Stromal cell of bone marrow (primary cell): ENCODE measurements around the gene HOXA10.

Source experiments
- DNase-seq: peaks from one replicate; pipeline ENCODE4 v3.0.0-alpha.2; 2012; ENCODE audit warnings: low read depth

The HOXA10 gene

DNA sequence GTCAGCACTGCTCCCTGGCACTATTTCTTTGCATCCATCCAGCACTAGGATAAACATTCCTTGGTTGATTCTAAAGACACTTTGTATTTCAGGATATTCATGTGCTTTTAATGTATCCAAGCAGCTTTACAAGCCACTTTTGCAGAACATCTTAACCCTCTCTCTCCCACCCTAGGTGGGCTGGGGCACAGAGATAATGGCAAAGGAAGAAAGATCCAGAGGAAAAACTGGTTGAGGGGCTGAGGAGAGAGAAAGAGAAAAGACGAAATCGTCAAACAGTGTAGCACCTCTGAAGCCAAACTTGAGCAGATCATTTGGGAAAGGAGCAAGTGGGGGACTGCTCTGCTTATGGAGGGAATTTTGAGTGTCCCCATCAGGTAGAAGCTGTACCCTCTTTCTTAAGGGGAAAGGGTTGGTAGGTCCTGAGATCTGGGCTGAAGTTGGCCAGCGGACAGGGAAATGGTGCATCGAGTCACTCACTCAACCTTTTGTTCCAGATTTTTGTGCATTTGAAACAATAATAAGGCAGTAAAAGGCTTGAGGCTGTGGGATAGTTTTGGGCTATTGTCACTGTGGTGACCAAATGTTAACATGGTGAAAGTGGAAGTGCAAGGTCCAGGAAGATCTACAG lies 30.0 kb upstream of the HOXA10 start:
- DNase-seq: no peak

DNA sequence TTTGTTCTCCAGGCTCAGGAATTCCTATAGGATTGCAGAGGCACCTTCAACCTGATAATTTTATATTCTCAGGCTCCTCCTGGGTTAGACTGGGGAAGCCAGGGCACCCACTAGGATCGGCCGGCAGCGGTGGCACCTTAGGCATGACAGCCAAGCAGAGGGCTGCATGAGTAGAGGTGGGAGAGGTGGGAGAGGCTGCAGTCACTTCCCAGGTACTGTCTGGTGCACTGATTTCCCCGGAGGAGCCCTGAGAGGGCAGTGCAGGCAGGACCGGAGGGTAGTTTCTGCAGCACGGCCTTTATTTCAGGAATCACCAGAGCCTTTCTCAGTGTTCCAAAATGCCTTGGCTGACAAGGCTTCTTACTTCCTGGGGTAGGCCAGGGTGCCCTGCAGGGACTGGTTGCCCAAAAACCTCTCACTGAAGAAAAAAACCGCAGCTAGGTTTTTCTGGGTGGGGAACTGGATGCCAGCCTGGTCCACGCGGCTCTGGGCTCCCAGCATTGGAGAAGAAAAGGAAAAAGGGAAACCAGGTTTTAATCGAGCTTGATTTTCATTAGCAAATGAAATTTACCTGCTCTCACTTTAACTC lies 29.3 kb upstream of the HOXA10 start:
- DNase-seq: no peak

DNA sequence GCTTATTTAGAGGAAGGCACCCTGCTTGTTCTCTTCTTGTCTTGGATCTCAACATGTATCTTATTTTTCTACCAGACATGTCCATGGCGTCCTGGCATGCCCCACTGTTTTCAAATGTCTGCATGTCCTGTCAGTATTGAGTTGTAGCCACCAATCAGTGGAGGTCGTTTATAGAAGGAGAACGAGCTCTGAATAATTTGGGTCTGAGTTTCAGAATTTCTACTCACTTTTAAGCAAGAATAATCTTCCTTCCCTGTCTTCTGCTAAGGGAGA lies 28.7 kb upstream of the HOXA10 start:
- no peak for DNase-seq

DNA sequence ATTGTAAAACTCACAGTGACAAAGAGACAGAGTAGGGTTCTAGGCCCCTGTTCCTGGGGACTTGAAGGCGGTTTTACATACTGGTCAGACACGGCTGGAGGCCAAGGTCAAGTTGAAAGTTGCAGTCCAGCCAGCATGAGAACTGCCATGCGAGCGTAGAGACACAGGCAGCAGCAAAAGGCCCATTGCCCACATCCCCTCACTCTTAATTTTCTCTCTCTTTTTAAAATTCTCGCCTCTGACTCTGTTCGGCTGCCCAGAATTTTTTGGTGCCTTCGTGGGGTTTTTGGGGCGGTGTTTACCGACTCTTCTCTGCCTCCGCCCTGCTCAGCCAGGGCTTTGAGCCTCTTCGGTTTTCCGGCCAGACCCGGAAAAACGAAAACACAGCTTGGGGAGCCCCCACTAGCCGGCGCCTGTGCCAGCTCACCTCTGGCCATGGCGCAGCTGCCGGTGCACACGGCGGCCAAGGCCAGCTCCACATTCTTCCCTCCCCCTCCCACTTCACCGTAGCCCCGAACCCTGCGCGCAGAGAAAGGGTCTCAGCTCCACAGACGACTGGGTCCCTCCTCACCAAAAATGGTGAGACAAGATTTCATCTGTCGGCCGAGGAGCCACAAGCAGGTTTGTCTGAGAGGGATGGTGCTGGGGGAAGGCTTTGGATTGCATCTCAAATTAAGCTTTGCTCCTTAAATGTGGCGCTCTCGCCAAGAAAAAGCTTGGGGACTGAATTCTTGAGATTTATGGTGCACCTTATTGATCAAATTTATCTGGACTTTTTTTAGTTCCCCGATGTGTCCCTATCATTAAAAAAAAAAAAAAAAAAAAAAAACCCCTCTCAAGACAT lies 28.1 kb upstream of the HOXA10 start:
- DNase-seq: no peak

DNA sequence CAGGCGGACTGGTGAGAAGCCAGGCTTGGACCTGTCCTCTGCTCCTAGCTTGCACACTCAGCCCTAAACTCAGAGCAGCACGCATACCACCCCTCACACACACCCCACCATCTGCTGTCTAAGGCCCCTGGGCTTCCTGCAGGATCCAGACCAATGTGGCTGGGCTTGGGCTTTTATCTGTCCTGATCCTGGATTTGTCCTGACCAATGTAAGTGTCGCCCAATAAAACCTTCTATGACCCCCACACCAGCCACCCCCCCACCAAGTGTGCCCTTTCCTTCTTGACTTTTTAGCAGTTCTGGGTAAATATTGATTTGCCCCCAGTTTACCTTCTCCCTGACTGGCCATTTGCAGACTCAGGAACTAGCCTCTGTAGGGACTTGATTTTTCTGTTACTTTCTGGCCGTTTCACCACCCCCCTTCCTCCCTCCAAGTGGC lies 27.5 kb upstream of the HOXA10 start:
- DNase-seq: no peak

DNA sequence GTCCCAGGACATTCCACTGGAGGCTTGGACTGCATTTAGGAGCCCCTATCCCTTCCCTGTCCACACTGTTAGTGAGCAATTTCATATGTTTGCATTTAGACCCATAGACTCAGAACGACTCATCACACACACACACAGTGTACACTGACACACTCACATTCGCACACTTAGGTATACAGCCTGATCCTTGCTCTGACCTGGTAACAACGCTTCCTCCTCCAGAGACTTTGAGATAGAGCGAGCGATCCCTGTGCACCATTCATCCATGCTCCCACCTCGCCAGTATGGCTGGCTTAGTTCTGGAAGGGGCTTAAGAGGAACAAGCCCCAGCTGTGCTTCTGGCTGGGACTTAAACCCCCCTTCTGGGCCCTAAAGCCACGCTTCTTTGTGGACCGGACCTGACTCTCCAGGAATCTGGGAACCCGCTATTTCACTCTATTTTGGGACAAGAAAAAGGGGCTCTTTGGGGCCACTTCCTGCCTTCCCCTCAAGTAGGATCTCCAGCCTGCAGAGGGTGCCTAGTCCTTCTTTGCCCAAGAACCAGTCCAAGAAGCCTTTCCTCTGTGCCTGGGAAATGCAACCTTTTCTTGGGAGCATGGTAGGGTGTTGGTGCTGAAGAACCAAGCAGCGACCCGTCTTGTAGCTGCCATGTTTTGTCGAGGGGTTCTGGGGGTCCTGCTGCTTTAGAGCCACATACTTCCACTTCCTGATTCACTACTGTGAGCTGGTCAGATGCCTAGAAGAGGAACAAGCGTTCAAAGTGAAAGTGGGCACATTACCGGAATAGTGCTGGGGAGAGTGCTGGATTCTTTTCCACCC lies 26.9 kb upstream of the HOXA10 start:
- DNase-seq: no peak

DNA sequence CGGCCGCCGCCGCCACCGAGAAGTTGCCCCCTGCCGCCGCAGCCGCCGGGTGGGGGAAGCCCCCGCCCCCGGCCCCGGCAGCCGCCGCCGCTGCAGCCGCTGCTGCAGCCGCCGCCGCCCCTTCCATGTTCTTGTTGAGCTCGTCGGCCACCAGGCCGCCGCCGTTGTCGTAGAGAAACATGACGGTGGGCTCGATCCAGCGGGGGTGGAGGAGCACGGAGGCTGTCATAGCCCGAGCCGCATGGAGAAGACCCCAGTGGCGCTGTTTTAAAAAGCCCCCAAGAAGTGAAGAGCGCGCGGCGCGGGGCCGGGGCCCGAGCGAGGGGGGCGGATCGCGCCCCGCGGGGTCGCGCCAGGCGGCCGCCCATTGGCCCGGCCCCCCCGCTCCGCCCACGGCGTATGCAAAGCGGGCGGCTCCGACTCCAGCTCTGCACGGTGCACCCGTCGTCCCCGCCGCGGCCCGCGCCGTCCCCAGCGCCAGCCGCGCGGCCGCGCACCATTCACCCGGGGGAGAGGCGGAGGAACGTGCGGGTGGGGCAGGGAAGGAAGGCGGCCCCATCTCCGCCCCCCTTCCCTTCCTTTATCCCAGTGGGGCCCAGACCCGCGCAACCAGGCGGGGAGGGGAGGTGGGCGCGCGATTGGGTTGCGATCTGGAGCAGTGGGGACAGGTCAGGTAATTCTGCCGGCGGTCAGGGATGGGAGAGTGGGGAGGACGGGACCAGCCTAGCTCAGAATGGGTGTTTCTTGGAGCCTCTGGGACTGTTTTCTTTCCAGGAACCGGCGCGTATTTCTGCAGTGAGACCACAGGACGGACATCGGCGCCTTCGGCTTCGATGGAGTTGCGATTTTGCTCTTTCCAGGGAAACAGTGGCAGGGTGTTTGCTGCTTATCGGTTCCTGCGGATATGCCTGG lies 26.0 kb upstream of the HOXA10 start, which contains the start of gene HOXA13:
Gene HOXA13, minus strand, starts transcription at position 243 of the 912 bp plus-strand sequence. Its CDS starts 14 bp downstream, at position 229.
- no peak for DNase-seq

DNA sequence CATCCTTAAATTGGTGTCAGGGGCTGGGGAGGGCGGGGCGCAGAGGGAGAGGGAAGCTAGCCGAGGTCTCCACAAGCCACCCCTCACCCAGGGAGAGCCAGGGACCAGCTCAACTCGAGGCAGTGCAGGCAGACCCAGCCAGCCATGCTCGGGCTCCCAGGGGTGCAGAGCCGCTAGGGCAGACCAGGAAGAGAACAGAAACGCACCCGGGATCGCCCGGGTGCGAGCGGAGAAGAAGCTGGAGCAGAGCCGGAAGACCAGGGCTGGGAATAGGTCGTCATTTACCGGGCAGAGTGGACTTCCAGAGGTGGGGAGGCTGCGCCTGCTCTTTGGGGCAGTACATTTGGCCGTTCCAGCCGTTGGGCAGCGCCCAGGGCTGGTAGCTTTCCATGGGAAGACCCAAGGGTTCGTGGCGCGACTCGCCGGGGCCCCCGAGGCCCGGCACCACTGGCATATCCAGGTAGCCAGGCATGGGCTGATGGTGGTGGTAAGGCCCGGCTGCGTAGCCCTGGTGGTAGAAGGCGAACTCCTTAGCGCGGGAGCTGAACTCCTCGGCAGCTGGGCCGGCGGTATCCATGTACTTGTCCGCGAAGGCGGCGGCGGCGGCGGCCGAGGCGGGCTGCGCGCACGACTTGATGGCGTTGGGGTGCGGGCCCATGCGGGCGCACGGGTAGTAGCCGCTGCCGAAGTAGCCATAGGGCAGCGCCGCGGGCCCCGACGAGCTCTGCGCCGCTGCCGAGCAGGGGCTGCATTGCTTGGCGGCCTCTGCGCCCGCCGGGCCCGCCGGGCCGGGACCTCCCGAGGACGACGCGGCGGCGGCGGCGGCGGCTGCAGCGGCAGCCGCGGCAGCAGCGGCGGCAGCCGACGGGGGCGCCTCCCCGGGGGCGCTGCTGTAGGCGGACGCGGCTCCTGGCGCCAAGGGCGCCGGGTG lies 25.0 kb upstream of the HOXA10 start:
- no peak for DNase-seq

DNA sequence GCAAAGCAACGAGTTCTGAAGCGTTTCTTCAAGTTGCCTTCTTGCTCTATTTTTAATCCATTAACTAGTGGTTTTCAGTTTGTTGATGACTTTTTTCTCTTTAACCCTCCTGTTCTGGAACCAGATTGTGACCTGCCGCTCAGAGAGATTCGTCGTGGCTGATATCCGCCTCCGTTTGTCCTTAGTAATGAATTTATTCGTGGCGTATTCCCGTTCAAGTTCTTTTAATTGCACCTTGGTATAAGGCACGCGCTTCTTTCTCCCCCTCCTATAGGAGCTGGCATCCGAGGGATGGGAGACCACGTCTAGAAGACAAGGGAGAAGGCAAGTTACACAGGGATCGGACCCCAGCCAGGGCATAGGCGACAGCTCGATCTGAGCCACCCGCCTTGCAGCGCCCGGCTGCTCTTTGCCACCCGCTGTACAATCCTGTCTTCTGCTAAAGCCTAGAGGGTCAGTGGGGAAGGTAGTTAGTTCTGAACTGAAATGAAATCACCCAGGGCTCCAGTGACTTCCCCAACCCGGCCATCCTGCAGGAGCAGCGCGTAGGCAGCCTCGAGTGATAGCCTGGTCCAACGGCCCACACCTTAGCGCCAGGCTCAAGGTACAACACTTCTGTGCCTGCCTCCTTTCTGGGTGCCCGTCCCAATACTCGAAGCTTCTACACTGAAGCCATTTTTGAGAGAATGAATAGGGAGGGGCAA lies 24.2 kb upstream of the HOXA10 start:
- DNase-seq: no peak

DNA sequence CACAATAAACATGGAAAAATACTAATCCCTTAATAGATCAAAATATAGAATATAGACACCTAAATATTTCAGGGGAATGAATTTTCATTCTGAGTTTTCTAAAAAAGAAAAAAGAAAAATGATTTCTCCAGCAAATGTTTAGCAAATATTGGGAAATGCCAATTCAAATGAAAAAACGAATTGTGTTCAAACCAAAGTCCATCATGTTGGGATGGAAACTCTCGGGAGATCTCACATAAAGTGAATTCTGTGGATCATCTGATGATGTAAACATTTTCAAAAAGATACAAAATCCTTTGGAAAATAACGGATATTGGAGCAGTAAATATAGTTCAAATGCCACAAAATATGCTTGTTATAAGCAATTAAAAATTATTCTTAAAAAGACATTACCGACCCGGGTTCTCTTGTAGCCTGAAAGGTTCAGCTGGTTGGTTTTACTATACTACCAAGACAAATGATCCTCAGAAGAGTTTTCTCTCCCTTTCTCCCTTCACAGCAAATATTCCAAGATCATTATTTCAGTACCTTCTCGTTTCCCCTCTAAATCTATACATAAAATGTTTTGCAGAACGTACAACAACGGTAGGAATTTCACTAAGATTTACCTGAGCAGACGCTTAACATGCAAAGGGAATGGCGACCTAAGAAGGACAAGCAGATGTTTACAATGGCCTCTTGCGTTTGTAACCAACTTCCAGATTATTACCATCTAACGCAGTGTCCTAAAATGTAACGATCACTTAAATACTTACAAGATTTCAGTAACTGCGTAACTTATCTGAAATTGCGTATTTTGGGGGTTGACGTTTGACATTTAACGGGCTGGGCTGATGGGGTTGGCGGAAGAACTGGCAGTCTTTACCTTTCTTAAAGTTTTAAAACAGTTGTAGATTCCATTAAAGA lies 23.3 kb upstream of the HOXA10 start:
- no peak for DNase-seq

DNA sequence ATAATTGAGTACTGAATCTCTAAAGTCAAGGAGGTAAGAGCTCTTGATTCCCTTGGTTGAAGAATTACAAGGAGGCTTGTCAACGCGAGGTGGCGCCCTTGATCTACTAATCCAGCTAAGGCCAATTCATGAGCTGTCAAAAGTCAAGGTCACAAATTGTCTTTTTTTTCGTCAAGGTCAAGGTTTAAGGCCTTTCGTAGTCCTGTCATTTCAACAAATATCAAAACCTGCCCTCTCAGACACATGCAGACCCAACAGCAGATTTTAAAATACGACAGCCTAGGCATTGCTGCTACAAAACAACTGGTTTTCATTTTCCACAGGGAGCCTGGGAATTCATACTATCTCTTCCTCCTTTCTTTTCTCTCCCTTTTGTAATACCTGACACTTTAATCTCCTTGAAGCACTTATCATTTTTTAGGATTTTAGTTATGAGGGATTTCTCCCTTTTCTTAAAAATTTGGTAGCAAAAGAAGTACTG lies 22.2 kb upstream of the HOXA10 start:
- no peak for DNase-seq

DNA sequence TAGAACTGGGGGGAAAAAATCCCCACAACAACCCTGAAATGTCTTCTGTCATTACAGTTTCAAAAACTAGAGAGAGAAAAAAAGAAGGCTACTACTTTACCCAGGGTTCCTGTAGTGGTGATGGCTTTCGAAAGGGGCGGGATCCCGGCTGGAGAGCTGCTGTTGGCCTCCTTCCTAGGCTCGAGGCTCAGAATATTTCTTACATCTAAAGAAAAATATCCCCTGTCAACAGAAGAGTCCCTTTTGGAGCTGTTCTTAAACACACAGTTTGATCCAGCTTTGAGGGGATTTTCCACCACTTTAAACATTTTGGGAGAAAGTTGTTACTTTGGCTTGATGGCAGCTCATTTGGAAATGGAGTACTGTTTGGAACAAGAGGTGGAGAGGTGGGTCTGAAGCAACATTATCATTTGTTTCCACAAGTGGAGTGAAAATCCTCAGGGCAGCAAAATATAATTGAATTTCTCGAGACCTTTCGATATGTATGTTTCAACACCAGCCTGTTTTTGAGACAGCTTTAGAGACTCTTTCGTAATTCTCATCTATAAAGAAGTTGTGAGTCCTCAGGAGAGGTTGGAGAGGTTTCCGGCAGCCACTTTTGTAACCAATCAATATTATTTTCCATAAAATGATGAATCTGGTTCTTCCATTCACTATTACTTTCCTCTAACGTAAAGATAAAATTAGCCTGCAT lies 20.7 kb upstream of the HOXA10 start:
- no peak for DNase-seq

DNA sequence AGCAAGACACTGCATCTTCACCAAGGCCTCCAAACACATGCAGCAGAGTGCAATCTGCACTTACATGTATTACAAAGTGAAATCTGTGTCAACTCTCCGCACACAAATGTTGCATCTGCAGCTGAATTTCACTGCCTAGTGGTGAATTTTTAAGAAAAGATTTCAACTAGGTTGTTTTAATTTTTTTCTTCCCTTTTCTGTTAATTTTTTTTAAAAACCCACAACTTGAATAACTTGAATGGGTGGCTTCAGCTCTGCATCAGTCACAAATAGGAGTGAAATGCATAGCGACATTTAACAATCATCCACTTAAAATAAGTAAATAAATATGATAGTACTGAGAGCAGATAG lies 19.9 kb upstream of the HOXA10 start:
- no peak for DNase-seq

DNA sequence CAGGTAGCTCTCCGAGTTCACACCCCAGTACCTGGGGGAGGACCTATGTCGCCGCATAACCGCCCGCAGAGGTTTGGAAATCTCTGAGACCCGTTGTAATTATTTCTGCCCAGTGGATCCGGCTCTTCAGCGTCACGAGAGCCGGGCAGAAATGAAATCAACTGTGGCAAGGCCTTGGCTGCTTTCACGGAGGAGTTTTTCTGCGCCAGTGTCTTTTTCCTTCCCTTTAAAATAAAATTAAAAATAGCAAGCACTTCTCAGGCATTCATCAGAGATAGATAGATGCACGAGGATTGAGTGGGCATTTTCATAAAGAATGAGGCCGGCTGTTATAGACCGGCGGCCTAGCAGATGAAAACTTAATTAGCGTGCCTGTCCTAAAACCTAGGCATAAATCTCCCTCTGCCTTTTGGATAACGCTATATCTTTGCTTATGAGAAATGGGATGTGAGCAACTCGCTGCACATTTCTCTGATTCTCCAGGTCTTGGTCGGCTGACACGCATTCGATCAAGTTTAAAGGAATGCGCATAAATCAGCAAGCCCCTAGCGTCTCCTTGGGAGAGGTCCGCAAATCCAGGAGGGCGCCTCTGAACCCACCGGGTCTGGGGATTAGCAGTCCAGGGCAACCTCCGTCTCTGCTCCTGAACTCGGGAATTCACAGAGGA lies 19.3 kb upstream of the HOXA10 start:
- no peak for DNase-seq

DNA sequence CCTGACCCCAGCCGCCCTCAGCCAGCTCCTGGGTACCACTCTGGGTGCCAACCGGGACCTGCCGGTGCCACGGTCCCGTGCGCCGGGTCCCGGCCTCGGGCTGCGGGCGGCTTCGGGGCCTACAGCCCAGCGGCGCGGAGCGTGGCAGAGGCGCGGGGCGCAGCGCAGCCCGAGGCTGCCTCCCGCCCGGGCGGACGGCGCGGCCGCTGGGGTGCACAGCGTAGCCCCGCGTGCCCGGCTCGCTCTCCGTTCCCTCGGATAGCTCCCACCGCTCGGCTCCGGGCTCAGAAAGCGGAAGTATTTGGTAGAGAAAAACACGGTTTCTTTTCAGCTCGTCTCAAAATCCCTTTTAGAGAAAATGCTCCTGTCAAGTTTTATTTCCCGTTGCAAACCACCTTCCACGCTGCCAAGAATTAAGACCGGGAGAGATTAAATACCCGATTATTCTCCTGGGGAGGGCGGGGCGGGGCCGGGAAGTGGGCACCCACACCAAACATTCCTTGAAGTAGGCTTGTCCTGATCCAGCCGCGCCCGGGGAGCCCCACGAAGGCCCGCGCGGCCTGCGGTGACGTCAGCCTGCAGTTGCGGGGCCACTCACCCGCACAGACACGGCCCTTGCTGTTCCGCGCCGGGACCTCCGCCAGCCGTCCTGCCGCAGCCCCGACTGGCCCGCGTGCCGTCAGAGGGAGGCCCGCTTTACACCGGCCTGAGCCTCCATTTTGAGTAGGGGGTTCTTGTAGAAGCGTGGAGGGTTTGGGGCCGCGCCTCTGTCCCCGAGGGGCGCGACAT lies 18.6 kb upstream of the HOXA10 start:
- no peak for DNase-seq

DNA sequence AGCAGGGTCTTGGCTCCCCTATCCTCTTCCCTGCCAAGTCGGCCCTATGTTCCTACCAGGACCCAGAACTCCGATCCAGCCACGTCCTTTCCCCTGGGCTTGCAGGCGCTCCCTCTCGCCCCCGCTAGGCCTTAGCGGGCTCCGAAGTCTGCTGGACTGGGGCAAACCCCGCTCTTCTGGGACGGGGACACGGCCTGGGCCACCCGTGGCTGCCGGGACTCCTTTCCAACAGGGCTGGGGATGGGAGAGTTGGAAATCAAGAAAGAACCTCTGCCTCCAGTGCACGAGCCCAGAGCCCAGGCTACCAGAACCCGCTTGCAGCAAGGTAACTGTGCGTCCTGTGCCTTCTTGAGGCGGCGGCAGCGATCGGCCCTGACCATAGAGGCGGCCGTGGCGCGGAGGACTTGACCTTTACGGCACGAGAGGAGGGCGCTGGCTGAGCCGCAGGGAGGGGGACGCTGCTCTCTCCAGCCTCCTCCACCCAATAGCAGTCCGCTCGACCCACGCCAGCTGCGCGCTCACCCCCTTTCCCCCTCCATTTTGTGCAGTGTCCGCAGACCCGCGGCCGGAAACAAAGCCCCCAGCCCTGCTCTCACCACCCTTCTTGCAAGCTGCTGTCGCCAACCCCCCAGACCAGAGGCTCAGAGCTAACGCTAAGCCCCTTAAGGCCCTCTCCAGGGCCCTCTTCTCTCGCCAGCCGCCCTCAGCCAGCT lies 17.9 kb upstream of the HOXA10 start:
- DNase-seq: no peak
